GM23338 (cell line): ENCODE results near the gene IRF2BPL. TPM values are rescaled to one million over a fixed set of nuclear protein-coding genes. Genes with fewer than 3 reads are reported as not detected.

Source experiments
- ATAC-seq: fragments of 200-7000 bp; cut with Tn5 transposase; 3 replicates; pipeline ENCODE4 v1.9.1; 2020
- DNase-seq: peaks from one replicate; pipeline ENCODE4 v3.0.0-alpha.2; 2015; ENCODE audit warnings: low spot score
- H2AFZ ChIP-seq: fragments of 200-600 bp; sonication (generic); 2 replicates; pipeline ENCODE4 v1.8.0; 2016; ENCODE audit warnings: antibody characterized with exemption, mild to moderate bottlenecking, moderate library complexity
- H3F3A ChIP-seq: fragments of 200-600 bp; sonication (generic); replicated peaks from 2 replicates; pipeline ENCODE4 v1.8.0; 2017; ENCODE audit warnings: antibody characterized with exemption, mixed run types, low read depth
- H3K27ac ChIP-seq: fragments of 200-600 bp; sonication (generic); 2 replicates; pipeline ENCODE4 v1.6.1; 2016; ENCODE audit warnings: low read depth
- H3K27me3 ChIP-seq: fragments of 200-600 bp; sonication (generic); 2 replicates; pipeline ENCODE4 v1.8.0; 2016; ENCODE audit warnings: mild to moderate bottlenecking, mixed run types, moderate library complexity; ENCODE audit not compliant: insufficient read depth
- H3K36me3 ChIP-seq: fragments of 200-600 bp; sonication (generic); 2 replicates; pipeline ENCODE4 v1.8.0; 2016; ENCODE audit warnings: mild to moderate bottlenecking; ENCODE audit not compliant: insufficient read depth
- H3K4me1 ChIP-seq: fragments of 200-600 bp; sonication (generic); 2 replicates; pipeline ENCODE4 v1.8.0; 2016; ENCODE audit warnings: mild to moderate bottlenecking, moderate library complexity; ENCODE audit not compliant: insufficient read depth
- H3K4me2 ChIP-seq: fragments of 200-600 bp; sonication (generic); 2 replicates; pipeline ENCODE4 v1.7.1; 2017; ENCODE audit warnings: mixed run types
- H3K4me3 ChIP-seq: fragments of 200-600 bp; sonication (generic); 2 replicates; pipeline ENCODE4 v1.6.1; 2016; ENCODE audit warnings: mixed run types
- H3K79me2 ChIP-seq: fragments of 200-600 bp; sonication (generic); replicated peaks from 2 replicates; pipeline ENCODE4 v1.8.0; 2017; ENCODE audit warnings: mild to moderate bottlenecking; ENCODE audit not compliant: insufficient read depth
- H3K9me2 ChIP-seq: fragments of 200-600 bp; sonication (generic); 2 replicates; pipeline ENCODE4 v1.8.0; 2017; ENCODE audit not compliant: insufficient read depth
- H4K20me1 ChIP-seq: fragments of 200-600 bp; sonication (generic); replicated peaks from 2 replicates; pipeline ENCODE4 v1.8.0; 2017; ENCODE audit warnings: mild to moderate bottlenecking; ENCODE audit not compliant: insufficient read depth
- H3K27ac Mint-ChIP-seq: 2 replicates; pipeline ENCODE4 v1.8.0; 2020; ENCODE audit warnings: inconsistent platforms, mild to moderate bottlenecking, moderate library complexity, mixed read lengths
- H3K27me3 Mint-ChIP-seq: 3 replicates; pipeline ENCODE4 v1.8.0; 2022; ENCODE audit warnings: low read depth, mild to moderate bottlenecking, moderate library complexity, mixed read lengths, inconsistent platforms; ENCODE audit not compliant: insufficient read depth, poor library complexity
- H3K36me3 Mint-ChIP-seq: 3 replicates; pipeline ENCODE4 v1.8.0; 2021; ENCODE audit warnings: low read depth, mild to moderate bottlenecking, inconsistent platforms, moderate library complexity, mixed read lengths
- H3K4me1 Mint-ChIP-seq: 3 replicates; pipeline ENCODE4 v1.8.0; 2020; ENCODE audit warnings: mild to moderate bottlenecking, inconsistent platforms, mixed read lengths
- H3K4me3 Mint-ChIP-seq: 3 replicates; pipeline ENCODE4 v1.8.0; 2021; ENCODE audit warnings: moderate library complexity, mild to moderate bottlenecking, inconsistent platforms, mixed read lengths
- H3K9me3 Mint-ChIP-seq: 3 replicates; pipeline ENCODE4 v1.8.0; 2020; ENCODE audit warnings: moderate library complexity, mild to moderate bottlenecking, inconsistent platforms, mixed read lengths
- CREB1 ChIP-seq: fragments of 250-450 bp; sonication (Bioruptor Pico); IDR thresholded peaks from 2 replicates; pipeline ENCODE4 v1.5.0; 2020; ENCODE audit warnings: low read depth, mild to moderate bottlenecking, moderate library complexity
- EZH2 ChIP-seq: fragments of 200-600 bp; sonication (generic); IDR thresholded peaks from one replicate; pipeline ENCODE4 v1.8.0; 2017; ENCODE audit warnings: antibody characterized with exemption, mild to moderate bottlenecking, low read depth; ENCODE audit not compliant: unreplicated experiment
- EZH2phosphoT487 ChIP-seq: fragments of 200-600 bp; sonication (generic); IDR thresholded peaks from one replicate; pipeline ENCODE4 v1.8.1; 2018; ENCODE audit warnings: antibody characterized with exemption; ENCODE audit not compliant: unreplicated experiment
- JUNB ChIP-seq: IDR thresholded peaks from one replicate; pipeline ENCODE4 v1.6.1; 2016; ENCODE audit warnings: antibody characterized with exemption; ENCODE audit not compliant: unreplicated experiment
- NANOG ChIP-seq: IDR thresholded peaks from 2 replicates; pipeline ENCODE4 v1.6.1; 2016; ENCODE audit warnings: antibody characterized with exemption, borderline replicate concordance
- POLR2AphosphoS5 ChIP-seq: IDR thresholded peaks from 2 replicates; pipeline ENCODE4 v1.6.1; 2016; ENCODE audit warnings: antibody characterized with exemption, low read depth
- STAT1 ChIP-seq: IDR thresholded peaks from one replicate; pipeline ENCODE4 v1.6.1; 2016; ENCODE audit warnings: antibody characterized with exemption; ENCODE audit not compliant: unreplicated experiment
- ZNF114 ChIP-seq: fragments of 250-450 bp; sonication (Bioruptor Pico); IDR thresholded peaks from 2 replicates; pipeline ENCODE4 v1.5.0; 2020; ENCODE audit warnings: mild to moderate bottlenecking, moderate library complexity
- ZNF331 ChIP-seq: fragments of 250-450 bp; sonication (Bioruptor Pico); IDR thresholded peaks from 2 replicates; pipeline ENCODE4 v1.5.0; 2020; ENCODE audit warnings: low read depth, mild to moderate bottlenecking, moderate library complexity
- polyA plus RNA-seq: library from polyadenylated mRNA; unstranded; fragments of >200 nt; fragmentation: Nextera tagmentation; extraction: Ambion mirVana; gene quantifications from 2 replicates; pipeline ENCODE4 v1.2.1, GENCODE V29; 2016
- total RNA-seq: library from RNA; depleted of rRNA; stranded (reverse); fragments of >200 nt; shearing (Covaris generic); gene quantifications from 2 replicates; pipeline ENCODE4 v1.2.3, GENCODE V29; 2014
- TF ChIP-seq, protein P1 (sequence below): fragments of 250-450 bp; sonication (Bioruptor Pico); IDR thresholded peaks from 2 replicates; pipeline ENCODE4 v1.5.0; 2020; ENCODE audit warnings: mild to moderate bottlenecking, moderate library complexity
- TF ChIP-seq, protein P2 (sequence below): IDR thresholded peaks from one replicate; pipeline ENCODE4 v1.6.1; 2018; ENCODE audit warnings: antibody characterized with exemption; ENCODE audit not compliant: unreplicated experiment
- TF ChIP-seq, protein P3 (sequence below): IDR thresholded peaks from 2 replicates; pipeline ENCODE4 v1.6.1; 2016; ENCODE audit warnings: antibody characterized with exemption
- TF ChIP-seq, protein P4 (sequence below), 2 experiments: fragments of 200-600 bp in 1 of 2; sonication (generic) in 1 of 2; conservative IDR thresholded peaks; 2 replicates each; pipeline versions ENCODE4 v1.5.1 to v1.6.1; 2016 to 2017; ENCODE audit warnings: antibody characterized with exemption in 2 of 2, low read depth in 2 of 2, mild to moderate bottlenecking in 2 of 2, moderate library complexity in 1 of 2

Gene IRF2BPL
- total and polyA plus RNA-seq, 2 experiments from 2014 or later = 11.2 to 119 TPM

DNA sequence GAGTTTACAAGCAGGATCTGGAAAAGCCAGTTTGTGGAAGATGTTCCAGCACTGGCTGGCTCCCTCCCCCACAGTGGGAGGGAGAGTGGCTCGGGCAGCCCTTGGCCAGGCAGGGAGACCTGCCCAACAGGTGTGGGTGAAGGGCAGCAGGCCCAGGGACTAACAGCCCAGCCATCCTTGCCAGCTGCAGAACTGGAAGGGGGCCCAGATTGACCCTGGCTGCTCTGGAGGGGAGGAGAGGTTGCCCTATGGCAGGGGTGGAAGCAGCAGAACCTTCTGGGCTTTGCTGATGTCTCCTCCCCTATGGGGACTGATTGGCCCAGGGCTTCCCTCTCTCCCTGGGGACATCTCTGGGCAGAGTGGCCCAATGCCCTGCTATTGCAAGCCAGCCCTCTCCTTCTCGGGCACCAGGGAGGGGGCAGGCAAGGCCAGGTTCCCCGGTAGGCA lies 20.5 kb downstream of the IRF2BPL start:
- Mint-ChIP-seq H3K27me3 (peaks cover 11% of the 10 kb centered on the region), H3K4me1 (peaks cover 51% of the 10 kb centered on the region), H3K27ac (no peak overlapping the region; the same call in 1 of the 2 replicates), H3K4me3 (no peak overlapping the region; the same call in 2 of the 3 replicates), H3K36me3 (no peaks in the 10 kb centered on the region; the same call in 2 of the 3 replicates), H3K9me3 (0 out of 3 replicates have a peak, but pooled peaks cover 4% of the 10 kb centered on the region)
- TF ChIP-seq, protein P1, sequence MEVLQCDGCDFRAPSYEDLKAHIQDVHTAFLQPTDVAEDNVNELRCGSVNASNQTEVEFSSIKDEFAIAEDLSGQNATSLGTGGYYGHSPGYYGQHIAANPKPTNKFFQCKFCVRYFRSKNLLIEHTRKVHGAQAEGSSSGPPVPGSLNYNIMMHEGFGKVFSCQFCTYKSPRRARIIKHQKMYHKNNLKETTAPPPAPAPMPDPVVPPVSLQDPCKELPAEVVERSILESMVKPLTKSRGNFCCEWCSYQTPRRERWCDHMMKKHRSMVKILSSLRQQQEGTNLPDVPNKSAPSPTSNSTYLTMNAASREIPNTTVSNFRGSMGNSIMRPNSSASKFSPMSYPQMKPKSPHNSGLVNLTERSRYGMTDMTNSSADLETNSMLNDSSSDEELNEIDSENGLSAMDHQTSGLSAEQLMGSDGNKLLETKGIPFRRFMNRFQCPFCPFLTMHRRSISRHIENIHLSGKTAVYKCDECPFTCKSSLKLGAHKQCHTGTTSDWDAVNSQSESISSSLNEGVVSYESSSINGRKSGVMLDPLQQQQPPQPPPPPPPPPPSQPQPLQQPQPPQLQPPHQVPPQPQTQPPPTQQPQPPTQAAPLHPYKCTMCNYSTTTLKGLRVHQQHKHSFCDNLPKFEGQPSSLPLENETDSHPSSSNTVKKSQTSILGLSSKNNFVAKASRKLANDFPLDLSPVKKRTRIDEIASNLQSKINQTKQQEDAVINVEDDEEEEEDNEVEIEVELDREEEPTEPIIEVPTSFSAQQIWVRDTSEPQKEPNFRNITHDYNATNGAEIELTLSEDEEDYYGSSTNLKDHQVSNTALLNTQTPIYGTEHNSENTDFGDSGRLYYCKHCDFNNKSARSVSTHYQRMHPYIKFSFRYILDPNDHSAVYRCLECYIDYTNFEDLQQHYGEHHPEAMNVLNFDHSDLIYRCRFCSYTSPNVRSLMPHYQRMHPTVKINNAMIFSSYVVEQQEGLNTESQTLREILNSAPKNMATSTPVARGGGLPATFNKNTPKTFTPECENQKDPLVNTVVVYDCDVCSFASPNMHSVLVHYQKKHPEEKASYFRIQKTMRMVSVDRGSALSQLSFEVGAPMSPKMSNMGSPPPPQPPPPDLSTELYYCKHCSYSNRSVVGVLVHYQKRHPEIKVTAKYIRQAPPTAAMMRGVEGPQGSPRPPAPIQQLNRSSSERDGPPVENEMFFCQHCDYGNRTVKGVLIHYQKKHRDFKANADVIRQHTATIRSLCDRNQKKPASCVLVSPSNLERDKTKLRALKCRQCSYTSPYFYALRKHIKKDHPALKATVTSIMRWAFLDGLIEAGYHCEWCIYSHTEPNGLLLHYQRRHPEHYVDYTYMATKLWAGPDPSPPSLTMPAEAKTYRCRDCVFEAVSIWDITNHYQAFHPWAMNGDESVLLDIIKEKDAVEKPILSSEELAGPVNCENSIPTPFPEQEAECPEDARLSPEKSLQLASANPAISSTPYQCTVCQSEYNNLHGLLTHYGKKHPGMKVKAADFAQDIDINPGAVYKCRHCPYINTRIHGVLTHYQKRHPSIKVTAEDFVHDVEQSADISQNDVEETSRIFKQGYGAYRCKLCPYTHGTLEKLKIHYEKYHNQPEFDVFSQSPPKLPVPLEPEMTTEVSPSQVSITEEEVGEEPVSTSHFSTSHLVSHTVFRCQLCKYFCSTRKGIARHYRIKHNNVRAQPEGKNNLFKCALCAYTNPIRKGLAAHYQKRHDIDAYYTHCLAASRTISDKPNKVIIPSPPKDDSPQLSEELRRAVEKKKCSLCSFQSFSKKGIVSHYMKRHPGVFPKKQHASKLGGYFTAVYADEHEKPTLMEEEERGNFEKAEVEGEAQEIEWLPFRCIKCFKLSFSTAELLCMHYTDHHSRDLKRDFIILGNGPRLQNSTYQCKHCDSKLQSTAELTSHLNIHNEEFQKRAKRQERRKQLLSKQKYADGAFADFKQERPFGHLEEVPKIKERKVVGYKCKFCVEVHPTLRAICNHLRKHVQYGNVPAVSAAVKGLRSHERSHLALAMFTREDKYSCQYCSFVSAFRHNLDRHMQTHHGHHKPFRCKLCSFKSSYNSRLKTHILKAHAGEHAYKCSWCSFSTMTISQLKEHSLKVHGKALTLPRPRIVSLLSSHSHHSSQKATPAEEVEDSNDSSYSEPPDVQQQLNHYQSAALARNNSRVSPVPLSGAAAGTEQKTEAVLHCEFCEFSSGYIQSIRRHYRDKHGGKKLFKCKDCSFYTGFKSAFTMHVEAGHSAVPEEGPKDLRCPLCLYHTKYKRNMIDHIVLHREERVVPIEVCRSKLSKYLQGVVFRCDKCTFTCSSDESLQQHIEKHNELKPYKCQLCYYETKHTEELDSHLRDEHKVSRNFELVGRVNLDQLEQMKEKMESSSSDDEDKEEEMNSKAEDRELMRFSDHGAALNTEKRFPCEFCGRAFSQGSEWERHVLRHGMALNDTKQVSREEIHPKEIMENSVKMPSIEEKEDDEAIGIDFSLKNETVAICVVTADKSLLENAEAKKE (CRISPR knock-in tag) = no peak
- TF ChIP-seq, protein P2, sequence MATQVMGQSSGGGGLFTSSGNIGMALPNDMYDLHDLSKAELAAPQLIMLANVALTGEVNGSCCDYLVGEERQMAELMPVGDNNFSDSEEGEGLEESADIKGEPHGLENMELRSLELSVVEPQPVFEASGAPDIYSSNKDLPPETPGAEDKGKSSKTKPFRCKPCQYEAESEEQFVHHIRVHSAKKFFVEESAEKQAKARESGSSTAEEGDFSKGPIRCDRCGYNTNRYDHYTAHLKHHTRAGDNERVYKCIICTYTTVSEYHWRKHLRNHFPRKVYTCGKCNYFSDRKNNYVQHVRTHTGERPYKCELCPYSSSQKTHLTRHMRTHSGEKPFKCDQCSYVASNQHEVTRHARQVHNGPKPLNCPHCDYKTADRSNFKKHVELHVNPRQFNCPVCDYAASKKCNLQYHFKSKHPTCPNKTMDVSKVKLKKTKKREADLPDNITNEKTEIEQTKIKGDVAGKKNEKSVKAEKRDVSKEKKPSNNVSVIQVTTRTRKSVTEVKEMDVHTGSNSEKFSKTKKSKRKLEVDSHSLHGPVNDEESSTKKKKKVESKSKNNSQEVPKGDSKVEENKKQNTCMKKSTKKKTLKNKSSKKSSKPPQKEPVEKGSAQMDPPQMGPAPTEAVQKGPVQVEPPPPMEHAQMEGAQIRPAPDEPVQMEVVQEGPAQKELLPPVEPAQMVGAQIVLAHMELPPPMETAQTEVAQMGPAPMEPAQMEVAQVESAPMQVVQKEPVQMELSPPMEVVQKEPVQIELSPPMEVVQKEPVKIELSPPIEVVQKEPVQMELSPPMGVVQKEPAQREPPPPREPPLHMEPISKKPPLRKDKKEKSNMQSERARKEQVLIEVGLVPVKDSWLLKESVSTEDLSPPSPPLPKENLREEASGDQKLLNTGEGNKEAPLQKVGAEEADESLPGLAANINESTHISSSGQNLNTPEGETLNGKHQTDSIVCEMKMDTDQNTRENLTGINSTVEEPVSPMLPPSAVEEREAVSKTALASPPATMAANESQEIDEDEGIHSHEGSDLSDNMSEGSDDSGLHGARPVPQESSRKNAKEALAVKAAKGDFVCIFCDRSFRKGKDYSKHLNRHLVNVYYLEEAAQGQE = no peak
- TF ChIP-seq EZH2 = no peak
- TF ChIP-seq, protein P3, sequence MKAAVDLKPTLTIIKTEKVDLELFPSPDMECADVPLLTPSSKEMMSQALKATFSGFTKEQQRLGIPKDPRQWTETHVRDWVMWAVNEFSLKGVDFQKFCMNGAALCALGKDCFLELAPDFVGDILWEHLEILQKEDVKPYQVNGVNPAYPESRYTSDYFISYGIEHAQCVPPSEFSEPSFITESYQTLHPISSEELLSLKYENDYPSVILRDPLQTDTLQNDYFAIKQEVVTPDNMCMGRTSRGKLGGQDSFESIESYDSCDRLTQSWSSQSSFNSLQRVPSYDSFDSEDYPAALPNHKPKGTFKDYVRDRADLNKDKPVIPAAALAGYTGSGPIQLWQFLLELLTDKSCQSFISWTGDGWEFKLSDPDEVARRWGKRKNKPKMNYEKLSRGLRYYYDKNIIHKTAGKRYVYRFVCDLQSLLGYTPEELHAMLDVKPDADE = no peak
- no peak for TF ChIP-seq CREB1
- TF ChIP-seq EZH2phosphoT487 = no peak
- no peak for TF ChIP-seq JUNB
- no peak for TF ChIP-seq STAT1
- no peak for TF ChIP-seq ZNF331
- no peak for TF ChIP-seq POLR2AphosphoS5
- TF ChIP-seq ZNF114 (CRISPR knock-in tag) = no peak
- no peak for TF ChIP-seq NANOG
- TF ChIP-seq, protein P4, sequence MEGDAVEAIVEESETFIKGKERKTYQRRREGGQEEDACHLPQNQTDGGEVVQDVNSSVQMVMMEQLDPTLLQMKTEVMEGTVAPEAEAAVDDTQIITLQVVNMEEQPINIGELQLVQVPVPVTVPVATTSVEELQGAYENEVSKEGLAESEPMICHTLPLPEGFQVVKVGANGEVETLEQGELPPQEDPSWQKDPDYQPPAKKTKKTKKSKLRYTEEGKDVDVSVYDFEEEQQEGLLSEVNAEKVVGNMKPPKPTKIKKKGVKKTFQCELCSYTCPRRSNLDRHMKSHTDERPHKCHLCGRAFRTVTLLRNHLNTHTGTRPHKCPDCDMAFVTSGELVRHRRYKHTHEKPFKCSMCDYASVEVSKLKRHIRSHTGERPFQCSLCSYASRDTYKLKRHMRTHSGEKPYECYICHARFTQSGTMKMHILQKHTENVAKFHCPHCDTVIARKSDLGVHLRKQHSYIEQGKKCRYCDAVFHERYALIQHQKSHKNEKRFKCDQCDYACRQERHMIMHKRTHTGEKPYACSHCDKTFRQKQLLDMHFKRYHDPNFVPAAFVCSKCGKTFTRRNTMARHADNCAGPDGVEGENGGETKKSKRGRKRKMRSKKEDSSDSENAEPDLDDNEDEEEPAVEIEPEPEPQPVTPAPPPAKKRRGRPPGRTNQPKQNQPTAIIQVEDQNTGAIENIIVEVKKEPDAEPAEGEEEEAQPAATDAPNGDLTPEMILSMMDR (conservative IDR thresholded peaks at IDR 0.05; ENCODE audit: low read depth in 2 of 2) = no peak
- H3K79me2 ChIP-seq = no peaks in the 10 kb centered on the region
- H3K4me1 ChIP-seq = peaks cover 46% of the 10 kb centered on the region
- DNase-seq (no peak), ATAC-seq (peak; percentile 18)
- H3K36me3 ChIP-seq = no peaks in the 10 kb centered on the region
- H2AFZ ChIP-seq = peak overlapping the region; percentile 80
- 0 out of 2 replicates have a peak, but pooled peaks cover 7% of the 10 kb centered on the region for H3F3A ChIP-seq
- no peaks in the 10 kb centered on the region for H3K9me2 ChIP-seq
- H3K27me3 ChIP-seq = no peaks in the 10 kb centered on the region
- peak overlapping the region; percentile 48; the same call in 1 of the 2 replicates for H3K4me2 ChIP-seq
- H3K4me3 ChIP-seq = no peak overlapping the region
- H3K27ac ChIP-seq = no peak overlapping the region; the same call in 1 of the 2 replicates
- no peaks in the 10 kb centered on the region for H4K20me1 ChIP-seq
